Neural cell (in vitro differentiated cells): ENCODE measurements around the gene OPA1. TPM values are rescaled to one million over a fixed set of nuclear protein-coding genes. Genes with fewer than 3 reads are reported as not detected.

Source experiments
- H2AFZ ChIP-seq: fragments of 200-600, 300-800 bp; sonication (generic), shearing (Covaris generic); 2 replicates; pipeline ENCODE4 v1.6.0; 2014; ENCODE audit warnings: low read depth, mild to moderate bottlenecking, antibody characterized with exemption, low read length, moderate library complexity
- H3F3A ChIP-seq: fragments of 200-600 bp; shearing (Covaris generic); 2 replicates; pipeline ENCODE4 v1.6.1; 2016; ENCODE audit warnings: mild to moderate bottlenecking, moderate library complexity, mixed read lengths, antibody characterized with exemption, low read length; ENCODE audit not compliant: insufficient read depth, poor library complexity, severe bottlenecking
- H3K27ac ChIP-seq: fragments of 200-600, 300-800 bp; sonication (generic), shearing (Covaris generic); 2 replicates; pipeline ENCODE4 v1.5.1; 2014; ENCODE audit warnings: mild to moderate bottlenecking, low read length, moderate library complexity
- H3K27me3 ChIP-seq: fragments of 300-800, 200-600 bp; sonication (generic), shearing (Covaris generic); 2 replicates; pipeline ENCODE4 v1.6.0; 2014; ENCODE audit warnings: mild to moderate bottlenecking, low read depth, low read length, moderate library complexity; ENCODE audit not compliant: insufficient read depth
- H3K36me3 ChIP-seq: fragments of 300-800, 200-600 bp; sonication (generic), shearing (Covaris generic); 2 replicates; pipeline ENCODE4 v1.5.1; 2014; ENCODE audit warnings: mild to moderate bottlenecking, antibody characterized with exemption, low read length, moderate library complexity; ENCODE audit not compliant: insufficient read depth
- H3K4me2 ChIP-seq: fragments of 300-800, 200-600 bp; sonication (generic), shearing (Covaris generic); 2 replicates; pipeline ENCODE4 v1.6.0; 2014; ENCODE audit warnings: mild to moderate bottlenecking, low read length
- H3K4me3 ChIP-seq: fragments of 300-800, 200-600 bp; sonication (generic), shearing (Covaris generic); 2 replicates; pipeline ENCODE4 v1.5.1; 2014; ENCODE audit warnings: mild to moderate bottlenecking, low read length, moderate library complexity
- H3K79me2 ChIP-seq: fragments of 200-600 bp; shearing (Covaris generic); replicated peaks from 2 replicates; pipeline ENCODE4 v1.6.0; 2014; ENCODE audit warnings: mild to moderate bottlenecking, low read length, moderate library complexity; ENCODE audit not compliant: insufficient read depth
- H3K9ac ChIP-seq: fragments of 300-800, 200-600 bp; sonication (generic), shearing (Covaris generic); 2 replicates; pipeline ENCODE4 v1.6.1; 2016; ENCODE audit warnings: mild to moderate bottlenecking, low read length, mixed read lengths
- H3K9me2 ChIP-seq: fragments of 200-600 bp; shearing (Covaris generic); 2 replicates; pipeline ENCODE4 v1.6.1; 2016; ENCODE audit warnings: mild to moderate bottlenecking, low read length, mixed read lengths; ENCODE audit not compliant: insufficient read depth
- H3K9me3 ChIP-seq: fragments of 200-600, 300-800 bp; sonication (generic), shearing (Covaris generic); 2 replicates; pipeline ENCODE4 v1.6.1; 2016; ENCODE audit warnings: mild to moderate bottlenecking, mixed run types, low read length, moderate library complexity, mixed read lengths
- H4K20me1 ChIP-seq: fragments of 200-600 bp; shearing (Covaris generic); 2 replicates; pipeline ENCODE4 v1.6.1; 2016; ENCODE audit warnings: mild to moderate bottlenecking, mixed run types; ENCODE audit not compliant: insufficient read depth
- EP300 ChIP-seq: fragments of 450-650 bp; conservative IDR thresholded peaks from 2 replicates; pipeline ENCODE4 v1.6.1; 2014; ENCODE audit warnings: antibody characterized with exemption, mild to moderate bottlenecking, moderate library complexity; ENCODE audit not compliant: poor library complexity, severe bottlenecking
- EZH2 ChIP-seq: fragments of 200-600, 300-800 bp; shearing (Covaris generic), sonication (generic); IDR thresholded peaks from 2 replicates; pipeline ENCODE4 v1.6.1; 2014; ENCODE audit warnings: antibody characterized with exemption, low read length, borderline replicate concordance, mild to moderate bottlenecking; ENCODE audit not compliant: insufficient read depth, poor library complexity, severe bottlenecking
- MXI1 ChIP-seq: fragments of 450-650 bp; conservative IDR thresholded peaks from 2 replicates; pipeline ENCODE4 v1.6.1; 2014; ENCODE audit warnings: antibody characterized with exemption, mild to moderate bottlenecking; ENCODE audit not compliant: poor library complexity, severe bottlenecking
- POLR2AphosphoS5 ChIP-seq: IDR thresholded peaks from 2 replicates; pipeline ENCODE4 v1.6.1; 2012
- RAD21 ChIP-seq: fragments of 450-650 bp; conservative IDR thresholded peaks from 2 replicates; pipeline ENCODE4 v1.6.1; 2014; ENCODE audit warnings: antibody characterized with exemption, mild to moderate bottlenecking, moderate library complexity
- SMC3 ChIP-seq: fragments of 450-650 bp; conservative IDR thresholded peaks from 2 replicates; pipeline ENCODE4 v1.6.1; 2014; ENCODE audit warnings: antibody characterized with exemption, mild to moderate bottlenecking, moderate library complexity; ENCODE audit not compliant: poor library complexity
- TAF1 ChIP-seq: IDR thresholded peaks from 2 replicates; pipeline ENCODE4 v1.6.1; 2012; ENCODE audit warnings: low read depth
- polyA plus RNA-seq: library from polyadenylated mRNA; depleted of rRNA; stranded (reverse); fragments of >200 nt; gene quantifications from 2 replicates; pipeline ENCODE4 v1.2.3, GENCODE V29; 2014
- TF ChIP-seq, protein P1 (sequence below): fragments of 450-650 bp; IDR thresholded peaks from 2 replicates; pipeline ENCODE4 v1.5.1; 2014; ENCODE audit warnings: antibody characterized with exemption, mild to moderate bottlenecking, moderate library complexity; ENCODE audit not compliant: poor library complexity, severe bottlenecking
- TF ChIP-seq, protein P2 (sequence below): IDR thresholded peaks from 2 replicates; pipeline ENCODE4 v1.6.1; 2012; ENCODE audit warnings: borderline replicate concordance

OPA1 gene
- polyA plus RNA-seq, 1 donor from 2014 or later: 97.7 TPM

DNA sequence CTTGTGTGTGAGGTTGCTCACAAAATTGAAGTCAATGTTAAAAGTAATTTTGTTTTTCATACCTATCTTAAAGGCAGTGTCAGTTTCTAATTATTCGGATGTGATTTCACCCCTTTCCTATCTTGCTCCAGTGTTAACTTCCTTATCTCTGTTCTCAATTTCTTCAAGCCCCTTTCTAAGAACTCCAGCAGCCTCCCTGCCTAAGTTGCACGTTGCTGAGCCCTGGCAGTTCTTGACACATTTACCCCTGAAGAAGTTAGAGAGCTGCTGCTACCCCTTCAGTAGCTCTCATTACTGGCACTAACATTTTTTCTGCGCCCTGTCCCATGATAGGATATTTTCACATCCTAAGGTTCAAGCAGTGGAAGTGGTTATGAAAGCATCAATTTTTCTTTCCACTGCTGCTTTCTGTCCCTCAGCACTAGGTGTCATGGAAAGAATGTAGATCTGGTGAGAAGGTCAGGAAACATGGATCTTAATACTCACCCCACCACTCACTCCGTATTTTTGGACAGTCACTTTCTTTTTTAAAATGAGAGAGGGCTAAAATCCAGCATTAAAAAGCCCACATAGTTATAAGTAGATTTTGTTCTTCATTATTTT, 62.9 kb downstream of the OPA1 start:
- Histone ChIP-seq H3K9me2 (no peaks in the 10 kb centered on the region), H3K4me2 (no peak overlapping the region), H3K9me3 (no peaks in the 10 kb centered on the region), H3K9ac (no peak overlapping the region), H3F3A (no peaks in the 10 kb centered on the region), H3K27me3 (no peaks in the 10 kb centered on the region), H3K79me2 (no peaks in the 10 kb centered on the region), H4K20me1 (no peaks in the 10 kb centered on the region), H3K4me3 (no peak overlapping the region), H3K27ac (no peak overlapping the region), H3K36me3 (peaks cover 14% of the 10 kb centered on the region), H2AFZ (no peak overlapping the region)
- no peak for TF ChIP-seq MXI1

DNA sequence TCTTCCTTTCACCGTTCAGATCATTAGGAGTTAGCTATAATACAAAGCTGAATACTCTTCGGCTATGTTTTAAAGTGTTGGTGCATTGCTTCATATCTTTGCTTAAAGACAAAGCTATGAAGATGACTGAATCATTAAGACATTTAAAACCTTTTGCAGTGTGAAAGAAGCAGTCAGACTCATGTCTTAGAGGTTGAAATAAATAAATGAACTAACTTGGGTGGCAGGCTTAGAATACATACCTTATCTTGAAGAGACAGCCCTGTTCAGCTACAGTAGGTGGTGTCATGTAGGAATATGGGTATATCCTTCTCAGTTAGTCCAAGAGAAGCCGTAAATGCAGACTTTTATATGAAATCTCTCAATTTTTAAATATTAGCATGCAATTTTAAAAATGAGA, 63.4 kb downstream of the OPA1 start:
- no peak overlapping the region for H3K4me2 ChIP-seq
- H3K9me3 ChIP-seq: no peaks in the 10 kb centered on the region
- TF ChIP-seq EP300: no peak
- TF ChIP-seq POLR2AphosphoS5: no peak
- TF ChIP-seq, protein P1, sequence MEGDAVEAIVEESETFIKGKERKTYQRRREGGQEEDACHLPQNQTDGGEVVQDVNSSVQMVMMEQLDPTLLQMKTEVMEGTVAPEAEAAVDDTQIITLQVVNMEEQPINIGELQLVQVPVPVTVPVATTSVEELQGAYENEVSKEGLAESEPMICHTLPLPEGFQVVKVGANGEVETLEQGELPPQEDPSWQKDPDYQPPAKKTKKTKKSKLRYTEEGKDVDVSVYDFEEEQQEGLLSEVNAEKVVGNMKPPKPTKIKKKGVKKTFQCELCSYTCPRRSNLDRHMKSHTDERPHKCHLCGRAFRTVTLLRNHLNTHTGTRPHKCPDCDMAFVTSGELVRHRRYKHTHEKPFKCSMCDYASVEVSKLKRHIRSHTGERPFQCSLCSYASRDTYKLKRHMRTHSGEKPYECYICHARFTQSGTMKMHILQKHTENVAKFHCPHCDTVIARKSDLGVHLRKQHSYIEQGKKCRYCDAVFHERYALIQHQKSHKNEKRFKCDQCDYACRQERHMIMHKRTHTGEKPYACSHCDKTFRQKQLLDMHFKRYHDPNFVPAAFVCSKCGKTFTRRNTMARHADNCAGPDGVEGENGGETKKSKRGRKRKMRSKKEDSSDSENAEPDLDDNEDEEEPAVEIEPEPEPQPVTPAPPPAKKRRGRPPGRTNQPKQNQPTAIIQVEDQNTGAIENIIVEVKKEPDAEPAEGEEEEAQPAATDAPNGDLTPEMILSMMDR: no peak
- no peak for TF ChIP-seq MXI1
- no peak for TF ChIP-seq RAD21
- TF ChIP-seq SMC3: no peak
- no peak for TF ChIP-seq EZH2
- TF ChIP-seq TAF1: no peak
- TF ChIP-seq, protein P2, sequence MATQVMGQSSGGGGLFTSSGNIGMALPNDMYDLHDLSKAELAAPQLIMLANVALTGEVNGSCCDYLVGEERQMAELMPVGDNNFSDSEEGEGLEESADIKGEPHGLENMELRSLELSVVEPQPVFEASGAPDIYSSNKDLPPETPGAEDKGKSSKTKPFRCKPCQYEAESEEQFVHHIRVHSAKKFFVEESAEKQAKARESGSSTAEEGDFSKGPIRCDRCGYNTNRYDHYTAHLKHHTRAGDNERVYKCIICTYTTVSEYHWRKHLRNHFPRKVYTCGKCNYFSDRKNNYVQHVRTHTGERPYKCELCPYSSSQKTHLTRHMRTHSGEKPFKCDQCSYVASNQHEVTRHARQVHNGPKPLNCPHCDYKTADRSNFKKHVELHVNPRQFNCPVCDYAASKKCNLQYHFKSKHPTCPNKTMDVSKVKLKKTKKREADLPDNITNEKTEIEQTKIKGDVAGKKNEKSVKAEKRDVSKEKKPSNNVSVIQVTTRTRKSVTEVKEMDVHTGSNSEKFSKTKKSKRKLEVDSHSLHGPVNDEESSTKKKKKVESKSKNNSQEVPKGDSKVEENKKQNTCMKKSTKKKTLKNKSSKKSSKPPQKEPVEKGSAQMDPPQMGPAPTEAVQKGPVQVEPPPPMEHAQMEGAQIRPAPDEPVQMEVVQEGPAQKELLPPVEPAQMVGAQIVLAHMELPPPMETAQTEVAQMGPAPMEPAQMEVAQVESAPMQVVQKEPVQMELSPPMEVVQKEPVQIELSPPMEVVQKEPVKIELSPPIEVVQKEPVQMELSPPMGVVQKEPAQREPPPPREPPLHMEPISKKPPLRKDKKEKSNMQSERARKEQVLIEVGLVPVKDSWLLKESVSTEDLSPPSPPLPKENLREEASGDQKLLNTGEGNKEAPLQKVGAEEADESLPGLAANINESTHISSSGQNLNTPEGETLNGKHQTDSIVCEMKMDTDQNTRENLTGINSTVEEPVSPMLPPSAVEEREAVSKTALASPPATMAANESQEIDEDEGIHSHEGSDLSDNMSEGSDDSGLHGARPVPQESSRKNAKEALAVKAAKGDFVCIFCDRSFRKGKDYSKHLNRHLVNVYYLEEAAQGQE: no peak
- H2AFZ ChIP-seq: no peak overlapping the region
- peaks cover 14% of the 10 kb centered on the region for H3K36me3 ChIP-seq
- no peak overlapping the region for H3K9ac ChIP-seq
- H3K9me2 ChIP-seq: no peaks in the 10 kb centered on the region
- no peak overlapping the region for H3K27ac ChIP-seq
- H3K27me3 ChIP-seq: no peaks in the 10 kb centered on the region
- no peaks in the 10 kb centered on the region for H4K20me1 ChIP-seq
- H3F3A ChIP-seq: no peaks in the 10 kb centered on the region
- no peak overlapping the region for H3K4me3 ChIP-seq
- H3K79me2 ChIP-seq: no peaks in the 10 kb centered on the region
